Amniotic stem cell (primary cell): ENCODE measurements around the gene FOXP1.

ENCODE experiments used
- DNase-seq: peaks from one replicate; lab custom pipeline; 2025; lab: John Stamatoyannopoulos, UW

FOXP1 gene

GRCh38 chr3:71171247-71171646, 412.3 kb downstream of the FOXP1 start:
- no peak for DNase-seq

- no peak for DNase-seq
These were observed 414.6 kb downstream of the FOXP1 start for GRCh38 chr3:71168880-71169411.

GRCh38 chr3:71168121-71168721, 415.3 kb downstream of the FOXP1 start:
- DNase-seq = no peak

GRCh38 chr3:71166339-71167240, 416.9 kb downstream of the FOXP1 start:
- DNase-seq = no peak

GRCh38 chr3:71164881-71165280, 418.6 kb downstream of the FOXP1 start:
- DNase-seq = no peak

GRCh38 chr3:71163198-71163918, 420.2 kb downstream of the FOXP1 start:
- no peak for DNase-seq

GRCh38 chr3:71162221-71162620, 421.3 kb downstream of the FOXP1 start:
- DNase-seq = no peak

- DNase-seq = no peak
These were observed 422.6 kb downstream of the FOXP1 start for GRCh38 chr3:71160785-71161546.

GRCh38 chr3:71156062-71156665, 427.4 kb downstream of the FOXP1 start:
- DNase-seq = no peak

GRCh38 chr3:71154846-71155245, 428.7 kb downstream of the FOXP1 start:
- DNase-seq = no peak

- no peak for DNase-seq
These were observed 429.8 kb downstream of the FOXP1 start for GRCh38 chr3:71153713-71154112.

- no peak for DNase-seq
These were observed 430.6 kb downstream of the FOXP1 start for GRCh38 chr3:71152892-71153265.

GRCh38 chr3:71152039-71152891, 431.3 kb downstream of the FOXP1 start:
- DNase-seq = no peak

GRCh38 chr3:71149959-71150954, 433.3 kb downstream of the FOXP1 start:
- no peak for DNase-seq

GRCh38 chr3:71148455-71149060, 435.0 kb downstream of the FOXP1 start:
- DNase-seq = no peak

GRCh38 chr3:71146673-71147072, 436.9 kb downstream of the FOXP1 start:
- DNase-seq = no peak

- DNase-seq = no peak
These were observed 437.6 kb downstream of the FOXP1 start for GRCh38 chr3:71145954-71146353.

- DNase-seq = no peak
These were observed 438.8 kb downstream of the FOXP1 start for GRCh38 chr3:71144525-71145253.
